Transverse colon (tissue), 4 donors: Measurements from ENCODE around the gene AHCTF1. TPM values are rescaled to one million over a fixed set of nuclear protein-coding genes. Genes with fewer than 3 reads are reported as not detected.

Experiments
- DNase-seq: peaks from one replicate; pipeline ENCODE4 v3.0.0-alpha.2; 2019
- H3K27ac ChIP-seq, 4 donors: fragments of 200-600 bp; sonication (generic); 2 replicates each; pipeline ENCODE4 v1.5.1; 2016 to 2018; ENCODE audit warnings: inconsistent platforms in 4 of 4
- H3K27me3 ChIP-seq: fragments of 200-600 bp; sonication (generic); 2 replicates; pipeline ENCODE4 v1.5.1; 2017; ENCODE audit warnings: inconsistent platforms
- H3K36me3 ChIP-seq, 4 donors: fragments of 200-600 bp; sonication (generic); 2 replicates each; pipeline ENCODE4 v1.5.1; 2017 to 2019; ENCODE audit warnings: inconsistent platforms in 4 of 4
- H3K4me1 ChIP-seq, 4 donors: fragments of 200-600 bp; sonication (generic); 2 replicates each; pipeline ENCODE4 v1.5.1; 2017 to 2020; ENCODE audit warnings: inconsistent platforms in 4 of 4
- H3K4me3 ChIP-seq, 4 donors: fragments of 200-600 bp; sonication (generic); 1 replicate in 1 of 4; 2 replicates in 3 of 4; pipeline versions ENCODE4 v1.5.1 to v1.6.1; 2017 to 2019; ENCODE audit warnings: inconsistent platforms in 4 of 4
- H3K9me3 ChIP-seq, 2 donors: fragments of 200-600 bp; sonication (generic); 2 replicates each; pipeline ENCODE4 v1.5.1; 2017 to 2019; ENCODE audit warnings: inconsistent platforms in 2 of 2
- CTCF ChIP-seq, 5 experiments: fragments of 200-600 bp in 3 of 5; fragments of 450-650 bp in 2 of 5; sonication (generic) in 3 of 5; IDR thresholded peaks; 1 replicate in 2 of 5; 2 replicates in 3 of 5; pipeline ENCODE4 v1.5.1; 2016 to 2017; ENCODE audit warnings: antibody characterized with exemption in 5 of 5, inconsistent platforms in 3 of 5, mild to moderate bottlenecking in 2 of 5, moderate library complexity in 1 of 5
- EP300 ChIP-seq: sonication (generic); formaldehyde crosslinking; IDR thresholded peaks from one replicate; pipeline ENCODE4 v1.6.1; 2017; ENCODE audit warnings: antibody characterized with exemption, low read depth
- POLR2A ChIP-seq: fragments of 450-650 bp; IDR thresholded peaks from one replicate; pipeline ENCODE4 v1.6.1; 2016; ENCODE audit warnings: antibody characterized with exemption, mild to moderate bottlenecking, moderate library complexity
- POLR2AphosphoS5 ChIP-seq, 3 donors: sonication (generic); formaldehyde crosslinking; IDR thresholded peaks; one replicate each; pipeline ENCODE4 v1.6.1; 2016; ENCODE audit warnings: antibody characterized with exemption in 3 of 3
- WGBS, 2 donors: methylation state at CpG; one replicate each; pipeline ENCODE4 v1.1.5; 2018; ENCODE audit warnings: low coverage in 1 of 2; 5-methylcytosine and 5-hydroxymethylcytosine counted together
- in situ Hi-C, 4 donors: fragments of 200-750 bp; cut with MboI; loops; one replicate each; pipeline versions ENCODE4 v1.15.0 to v1.15.1; 2017; ENCODE audit warnings: low sequenced_read_pairs in 3 of 4, low pct_ligation_motif_present in 1 of 4, low pct_unique_long_range_greater_than_20kb in 1 of 4
- intact Hi-C: fragments of 100-400 bp; cut with DNase I; formaldehyde crosslinking; loops from one replicate; pipeline ENCODE4 v1.15.1; 2023; ENCODE audit warnings: low total_unique reads
- total RNA-seq, 4 donors: library from RNA; depleted of rRNA; stranded (reverse); fragments of >200 nt; gene quantifications; one replicate each; pipeline ENCODE4 v1.1.0, GENCODE V29; 2016

AHCTF1 gene
- total RNA-seq, 4 donors from 2014 or later, result 10.0 to 113 (median 34.7) TPM

- in situ Hi-C loops, result no loop called here
- peak; percentile 52 to 65 (median 63) for TF ChIP-seq CTCF (IDR thresholded peaks at IDR 0.05)
- TF ChIP-seq EP300, result no peak
- TF ChIP-seq POLR2A, result no peak
- Histone ChIP-seq H3K4me3 (no peak overlapping the region), H3K9me3 (peaks cover 0 to 5% of the 10 kb centered on the region in 2 donors), H3K27ac (no peak overlapping the region), H3K4me1 (no peaks in the 10 kb centered on the region), H3K36me3 (no peaks in the 10 kb centered on the region), H3K27me3 (no peaks in the 10 kb centered on the region)
- 78 to 100% methylated on average over 1 to 12 of the region's 12 CpGs for WGBS, 2 donors
- intact Hi-C loops, result no loop called here
- DNase-seq, result peak; percentile 42
Observed at GRCh38 chr1:246971090-246971721, 39.5 kb upstream of the AHCTF1 start.

GRCh38 chr1:246969621-246970020 lies 37.9 kb upstream of the AHCTF1 start:
- Histone ChIP-seq H3K9me3 (no peaks in the 10 kb centered on the region), H3K27me3 (no peaks in the 10 kb centered on the region), H3K36me3 (no peaks in the 10 kb centered on the region), H3K4me1 (no peaks in the 10 kb centered on the region), H3K27ac (no peak overlapping the region), H3K4me3 (no peak overlapping the region)
- no peak for TF ChIP-seq CTCF (IDR thresholded peaks at IDR 0.05)
- TF ChIP-seq POLR2AphosphoS5 (IDR thresholded peaks at IDR 0.05), result no peak
- TF ChIP-seq POLR2A, result no peak
- no peak for TF ChIP-seq EP300
- 81% methylated on average over 3 of the region's 3 CpGs; no CpG with 5 or more reads in 1 of the 2 donors for WGBS, 2 donors
- no peak for DNase-seq
- intact Hi-C loops (no loop called here), in situ Hi-C loops (no loop called here)

GRCh38 chr1:246966502-246966901 lies 34.8 kb upstream of the AHCTF1 start:
- H3K4me3 ChIP-seq, result no peak overlapping the region
- no peak for DNase-seq
- no peaks in the 10 kb centered on the region for H3K9me3 ChIP-seq
- H3K36me3 ChIP-seq, result no peaks in the 10 kb centered on the region
- in situ Hi-C loops (no loop called here), intact Hi-C loops (no loop called here)
- no peaks in the 10 kb centered on the region for H3K4me1 ChIP-seq
- no peak for TF ChIP-seq CTCF (IDR thresholded peaks at IDR 0.05)
- WGBS, 2 donors, result 98 to 100% methylated on average over 1 to 2 of the region's 2 CpGs
- H3K27me3 ChIP-seq, result no peaks in the 10 kb centered on the region
- no peak overlapping the region for H3K27ac ChIP-seq

- Histone ChIP-seq H3K27ac (peak overlapping the region in 1 of 4 donors; percentile 7), H3K27me3 (no peaks in the 10 kb centered on the region), H3K4me3 (no peak overlapping the region), H3K4me1 (no peaks in the 10 kb centered on the region), H3K36me3 (no peaks in the 10 kb centered on the region), H3K9me3 (no peaks in the 10 kb centered on the region)
- no peak for DNase-seq
- no peak for TF ChIP-seq CTCF (IDR thresholded peaks at IDR 0.05)
- TF ChIP-seq POLR2A, result no peak
- TF ChIP-seq POLR2AphosphoS5 (IDR thresholded peaks at IDR 0.05), result no peak
- no peak for TF ChIP-seq EP300
- 31 to 59% methylated on average over 1 of the region's 1 CpG for WGBS, 2 donors
- intact Hi-C loops, result no loop called here
- in situ Hi-C loops, result no loop called here
Observed at GRCh38 chr1:246959944-246960693, 28.4 kb upstream of the AHCTF1 start.
